Measurements from ENCODE around the gene EIF2S3B.

The EIF2S3B gene

DNA sequence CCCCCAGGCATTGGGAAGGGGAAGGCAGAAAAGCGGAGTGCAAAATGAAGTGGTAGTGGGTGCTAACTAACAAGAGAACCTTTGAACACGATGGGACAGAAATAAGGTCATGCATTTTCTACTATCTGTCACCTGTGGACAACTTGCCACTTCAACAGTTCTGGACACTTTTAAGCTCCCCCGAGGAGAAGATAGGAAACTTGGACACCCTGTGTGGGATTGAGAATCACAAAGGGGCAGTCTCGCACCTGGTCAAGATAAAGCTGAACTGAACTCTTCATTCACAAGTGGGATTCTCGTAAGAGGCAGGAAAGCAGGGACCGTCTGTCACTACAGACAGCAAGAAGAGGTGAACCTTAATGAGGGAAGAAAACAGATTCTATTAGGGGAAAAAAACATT, 51.6 kb downstream of the EIF2S3B start:
- H3K4me1 Mint-ChIP-seq, result peaks cover 66% of the 10 kb centered on the region
- H3K27me3 Mint-ChIP-seq, result no peaks in the 10 kb centered on the region
- no peak for ATAC-seq (replicated peaks; ENCODE audit: extremely low read depth, poor library complexity, severe bottlenecking)
- peak overlapping the region; percentile 94 for H3K27ac Mint-ChIP-seq (ENCODE audit: low read depth)
- DNase-seq (ENCODE audit: low spot score in 2 of 2), result no peak
- H3K9me3 Mint-ChIP-seq, result no peaks in the 10 kb centered on the region
- peaks cover 30% of the 10 kb centered on the region for H3K36me3 Mint-ChIP-seq (ENCODE audit: insufficient read depth)
- H3K4me3 Mint-ChIP-seq, result peak overlapping the region; percentile 79

DNA sequence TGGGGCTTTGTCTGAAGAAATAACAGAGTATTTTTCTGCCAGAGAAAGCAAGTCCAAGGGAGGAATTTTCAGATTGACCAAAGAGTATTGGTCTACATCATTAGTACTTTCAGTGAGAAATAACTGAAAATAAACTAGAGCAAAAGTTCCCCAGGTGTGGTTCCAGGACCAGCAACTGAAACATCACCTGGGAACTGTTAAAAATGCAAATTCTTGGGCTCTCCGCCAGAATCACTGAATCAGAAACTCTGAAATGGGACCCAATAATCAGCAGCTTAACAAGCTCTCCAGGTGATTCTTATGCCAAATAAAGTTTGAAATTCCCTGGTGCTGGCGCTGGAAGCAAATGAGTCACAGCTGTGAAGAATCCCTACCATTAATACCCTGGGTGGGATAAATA, 52.1 kb downstream of the EIF2S3B start:
- H3K9me3 Mint-ChIP-seq, result no peaks in the 10 kb centered on the region
- peaks cover 65% of the 10 kb centered on the region for H3K4me1 Mint-ChIP-seq
- H3K27me3 Mint-ChIP-seq, result no peaks in the 10 kb centered on the region
- no peak for ATAC-seq (replicated peaks; ENCODE audit: extremely low read depth, poor library complexity, severe bottlenecking)
- H3K4me3 Mint-ChIP-seq, result peak overlapping the region; percentile 79
- peak overlapping the region; percentile 94 for H3K27ac Mint-ChIP-seq (ENCODE audit: low read depth)
- H3K36me3 Mint-ChIP-seq (ENCODE audit: insufficient read depth), result peaks cover 27% of the 10 kb centered on the region
- DNase-seq (ENCODE audit: low spot score in 2 of 2), result no peak

Measured in central memory CD8-positive, alpha-beta T cell (primary cell).